ENCODE data around the gene PDS5A.

The PDS5A gene

GRCh38 chr4:39963656-39964055 lies 14.1 kb downstream of the PDS5A start:
- no peaks in the 10 kb centered on the region for H3K27me3 ChIP-seq (ENCODE audit: insufficient read depth, poor library complexity, severe bottlenecking)
- no peak overlapping the region for H3K27ac ChIP-seq (replicated peaks)
- DNase-seq (ENCODE audit: low read depth in 1 of 2, low spot score in 1 of 2): no peak
- no peak overlapping the region for H3K4me3 ChIP-seq (replicated peaks; ENCODE audit: insufficient read depth, low read length)
- TF ChIP-seq SPI1 (IDR thresholded peaks at IDR 0.05; ENCODE audit: borderline replicate concordance, low read depth): no peak
- TF ChIP-seq, protein P1, sequence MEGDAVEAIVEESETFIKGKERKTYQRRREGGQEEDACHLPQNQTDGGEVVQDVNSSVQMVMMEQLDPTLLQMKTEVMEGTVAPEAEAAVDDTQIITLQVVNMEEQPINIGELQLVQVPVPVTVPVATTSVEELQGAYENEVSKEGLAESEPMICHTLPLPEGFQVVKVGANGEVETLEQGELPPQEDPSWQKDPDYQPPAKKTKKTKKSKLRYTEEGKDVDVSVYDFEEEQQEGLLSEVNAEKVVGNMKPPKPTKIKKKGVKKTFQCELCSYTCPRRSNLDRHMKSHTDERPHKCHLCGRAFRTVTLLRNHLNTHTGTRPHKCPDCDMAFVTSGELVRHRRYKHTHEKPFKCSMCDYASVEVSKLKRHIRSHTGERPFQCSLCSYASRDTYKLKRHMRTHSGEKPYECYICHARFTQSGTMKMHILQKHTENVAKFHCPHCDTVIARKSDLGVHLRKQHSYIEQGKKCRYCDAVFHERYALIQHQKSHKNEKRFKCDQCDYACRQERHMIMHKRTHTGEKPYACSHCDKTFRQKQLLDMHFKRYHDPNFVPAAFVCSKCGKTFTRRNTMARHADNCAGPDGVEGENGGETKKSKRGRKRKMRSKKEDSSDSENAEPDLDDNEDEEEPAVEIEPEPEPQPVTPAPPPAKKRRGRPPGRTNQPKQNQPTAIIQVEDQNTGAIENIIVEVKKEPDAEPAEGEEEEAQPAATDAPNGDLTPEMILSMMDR (IDR thresholded peaks at IDR 0.05; ENCODE audit: insufficient read depth, low read length): no peak
- no peak for TF ChIP-seq POLR2AphosphoS5 (IDR thresholded peaks at IDR 0.05; ENCODE audit: low read depth)
- no peak for TF ChIP-seq GABPA (IDR thresholded peaks at IDR 0.05; ENCODE audit: low read depth)
- no peak for TF ChIP-seq REST (IDR thresholded peaks at IDR 0.05; ENCODE audit: insufficient replicate concordance, low read depth)

DNA sequence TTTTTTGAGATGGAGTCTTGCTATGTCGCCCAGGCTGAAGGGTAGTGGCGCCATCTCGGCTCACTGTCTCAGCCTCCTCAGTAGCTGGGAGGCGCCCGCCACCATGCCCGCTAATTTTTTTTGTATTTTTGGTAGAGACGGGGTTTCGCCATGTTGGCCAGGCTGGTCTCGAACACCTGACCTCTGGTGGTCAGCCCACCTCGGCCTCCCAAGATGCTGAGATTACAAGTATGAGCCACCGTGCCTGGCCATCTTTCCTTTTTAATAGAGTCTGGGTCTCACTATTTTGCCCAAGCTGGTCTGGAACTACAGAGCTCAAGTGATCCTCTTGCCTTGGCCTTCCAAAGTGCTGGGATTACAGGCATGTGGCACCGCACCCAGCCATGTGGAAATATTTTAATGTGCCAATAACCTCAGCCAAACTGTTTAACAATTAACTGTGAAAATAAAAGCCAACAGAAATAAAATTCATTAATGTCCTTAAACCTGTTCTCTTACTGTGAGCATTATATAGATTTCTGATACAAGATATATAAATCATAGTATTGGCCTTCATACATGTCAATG lies 16.3 kb downstream of the PDS5A start:
- no peak for DNase-seq (ENCODE audit: low read depth in 1 of 2, low spot score in 1 of 2)
- H3K27me3 ChIP-seq (ENCODE audit: insufficient read depth, poor library complexity, severe bottlenecking): no peaks in the 10 kb centered on the region
- H3K27ac ChIP-seq (replicated peaks): no peak overlapping the region
- TF ChIP-seq, protein P1 (IDR thresholded peaks at IDR 0.05; ENCODE audit: insufficient read depth, low read length): no peak
- no peak for TF ChIP-seq POLR2AphosphoS5 (IDR thresholded peaks at IDR 0.05; ENCODE audit: low read depth)
- TF ChIP-seq GABPA (IDR thresholded peaks at IDR 0.05; ENCODE audit: low read depth): no peak
- TF ChIP-seq REST (IDR thresholded peaks at IDR 0.05; ENCODE audit: insufficient replicate concordance, low read depth): no peak
- no peak for TF ChIP-seq SPI1 (IDR thresholded peaks at IDR 0.05; ENCODE audit: borderline replicate concordance, low read depth)
- H3K4me3 ChIP-seq (replicated peaks; ENCODE audit: insufficient read depth, low read length): no peak overlapping the region

DNA sequence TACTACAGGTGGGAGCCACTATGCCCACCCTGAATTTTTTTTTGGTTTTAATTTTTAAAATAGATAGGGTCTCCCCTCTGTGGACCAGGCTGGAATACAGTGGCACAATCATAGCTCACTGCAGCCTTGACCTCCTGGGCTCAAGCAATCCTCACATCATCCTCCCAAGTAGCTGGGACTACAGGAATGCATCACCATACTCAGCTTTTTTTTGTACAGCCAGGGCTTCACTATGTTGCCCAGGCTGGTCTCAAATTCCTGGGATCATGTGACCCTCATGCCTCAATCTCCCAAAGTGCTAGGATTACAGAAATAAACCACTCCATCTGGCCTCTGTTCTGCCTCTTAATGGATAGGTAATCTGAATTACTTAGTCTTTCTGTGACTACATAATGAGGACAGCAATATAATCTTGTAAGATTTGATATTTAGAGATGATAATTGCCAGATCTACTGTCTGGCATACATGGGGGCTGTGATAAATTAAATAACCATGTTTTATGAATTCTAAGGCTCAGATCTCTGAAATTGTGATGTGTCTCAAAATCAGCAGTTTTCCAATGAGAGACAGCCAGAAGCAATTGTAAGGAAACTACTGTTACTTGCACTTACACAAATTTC lies 26.7 kb downstream of the PDS5A start:
- no peak for DNase-seq (ENCODE audit: low read depth in 1 of 2, low spot score in 1 of 2)
- no peaks in the 10 kb centered on the region for H3K27me3 ChIP-seq (ENCODE audit: insufficient read depth, poor library complexity, severe bottlenecking)
- H3K4me3 ChIP-seq (replicated peaks; ENCODE audit: insufficient read depth, low read length): no peak overlapping the region
- TF ChIP-seq GABPA (IDR thresholded peaks at IDR 0.05; ENCODE audit: low read depth): no peak
- no peak for TF ChIP-seq POLR2AphosphoS5 (IDR thresholded peaks at IDR 0.05; ENCODE audit: low read depth)
- TF ChIP-seq, protein P1 (IDR thresholded peaks at IDR 0.05; ENCODE audit: insufficient read depth, low read length): no peak
- no peak for TF ChIP-seq REST (IDR thresholded peaks at IDR 0.05; ENCODE audit: insufficient replicate concordance, low read depth)
- TF ChIP-seq SPI1 (IDR thresholded peaks at IDR 0.05; ENCODE audit: borderline replicate concordance, low read depth): no peak
- H3K27ac ChIP-seq (replicated peaks): no peak overlapping the region

All from HL-60 (cell line).